ENCODE results near the gene GAB3.

DNA sequence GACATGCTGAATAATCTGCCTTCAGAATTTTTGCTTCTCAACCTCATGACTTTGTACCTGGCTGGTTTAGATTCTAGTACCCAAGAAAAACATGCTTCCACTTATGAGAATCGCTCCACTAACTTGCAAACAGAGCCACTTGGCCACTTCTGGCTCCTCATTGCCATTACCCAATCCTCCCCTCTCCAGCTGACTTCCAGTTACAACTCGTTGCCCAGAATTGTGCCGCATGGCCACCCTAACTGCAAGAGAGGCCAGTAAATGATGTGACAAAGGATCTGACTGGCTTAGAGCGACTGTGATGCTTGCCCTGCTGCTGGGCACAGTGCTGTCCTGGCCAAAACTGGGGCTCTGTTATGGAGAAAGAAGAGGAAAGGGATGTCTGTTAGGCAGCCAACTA is 7.8 kb upstream of the GAB3 start:
- TF ChIP-seq, protein P1, sequence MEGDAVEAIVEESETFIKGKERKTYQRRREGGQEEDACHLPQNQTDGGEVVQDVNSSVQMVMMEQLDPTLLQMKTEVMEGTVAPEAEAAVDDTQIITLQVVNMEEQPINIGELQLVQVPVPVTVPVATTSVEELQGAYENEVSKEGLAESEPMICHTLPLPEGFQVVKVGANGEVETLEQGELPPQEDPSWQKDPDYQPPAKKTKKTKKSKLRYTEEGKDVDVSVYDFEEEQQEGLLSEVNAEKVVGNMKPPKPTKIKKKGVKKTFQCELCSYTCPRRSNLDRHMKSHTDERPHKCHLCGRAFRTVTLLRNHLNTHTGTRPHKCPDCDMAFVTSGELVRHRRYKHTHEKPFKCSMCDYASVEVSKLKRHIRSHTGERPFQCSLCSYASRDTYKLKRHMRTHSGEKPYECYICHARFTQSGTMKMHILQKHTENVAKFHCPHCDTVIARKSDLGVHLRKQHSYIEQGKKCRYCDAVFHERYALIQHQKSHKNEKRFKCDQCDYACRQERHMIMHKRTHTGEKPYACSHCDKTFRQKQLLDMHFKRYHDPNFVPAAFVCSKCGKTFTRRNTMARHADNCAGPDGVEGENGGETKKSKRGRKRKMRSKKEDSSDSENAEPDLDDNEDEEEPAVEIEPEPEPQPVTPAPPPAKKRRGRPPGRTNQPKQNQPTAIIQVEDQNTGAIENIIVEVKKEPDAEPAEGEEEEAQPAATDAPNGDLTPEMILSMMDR (optimal IDR thresholded peaks at IDR 0.05 in 1 of 3, IDR thresholded peaks at IDR 0.05 in 1 of 3, conservative IDR thresholded peaks at IDR 0.05 in 1 of 3; ENCODE audit: extremely low read depth in 1 of 3, insufficient read depth in 2 of 3, low read length in 3 of 3): no peak
- TF ChIP-seq EZH2 (IDR thresholded peaks at IDR 0.05; ENCODE audit: low read length): no peak

Measured in keratinocyte (primary cell).